Endothelial cell of umbilical vein (primary cell): ENCODE measurements around the gene CCNYL1. TPM values are rescaled to one million over a fixed set of nuclear protein-coding genes. Genes with fewer than 3 reads are reported as not detected.

Experiments
- BruUV-seq: library from RNA; stranded (reverse); fragments of 400-500 nt; replicated peaks from 2 replicates; lab custom pipeline; 2021; lab: Mats Ljungman, UMichigan
- CTCF ChIA-PET: fragments of 300-600, 350-600 bp; sonication (Branson Sonifier 250); formaldehyde crosslinking; loops from one replicate; lab custom pipeline; 2021; ENCODE audit warnings: antibody characterized with exemption, inconsistent platforms; lab: Charles Lee
- POLR2A ChIA-PET: fragments of 300-600, 350-600 bp; sonication (Branson Sonifier 250); formaldehyde crosslinking; loops from one replicate; lab custom pipeline; 2021; ENCODE audit warnings: antibody characterized with exemption, inconsistent platforms; lab: Charles Lee
- DNase-seq: peaks from one replicate; pipeline ENCODE4 v3.0.0-alpha.2; 2011; ENCODE audit warnings: low read depth, low spot score
- FAIRE-seq: peaks from 2 replicates; lab custom pipeline; 2011; peaks lifted over from hg19 to GRCh38; lab: Jason Lieb, UNC
- H2AFZ ChIP-seq: 2 replicates; pipeline ENCODE4 v1.6.0; 2012; ENCODE audit warnings: low read depth, low read length, control low read depth, inconsistent platforms
- H3K27ac ChIP-seq: 2 replicates; pipeline ENCODE4 v1.5.1; 2011; ENCODE audit warnings: low read depth, mild to moderate bottlenecking, control low read depth, low read length, moderate library complexity; ENCODE audit not compliant: insufficient read depth
- H3K27me3 ChIP-seq, 2 experiments: 2 replicates each; pipeline versions ENCODE4 v1.6.0 to v1.6.1; 2011; ENCODE audit warnings: low read length in 2 of 2, mixed read lengths in 1 of 2; ENCODE audit not compliant: control insufficient read depth in 2 of 2, insufficient read depth in 2 of 2
- H3K36me3 ChIP-seq, 2 experiments: 2 replicates in 1 of 2; 3 replicates in 1 of 2; pipeline ENCODE4 v1.5.1; 2011; ENCODE audit warnings: low read length in 2 of 2, mild to moderate bottlenecking in 1 of 2, moderate library complexity in 1 of 2; ENCODE audit not compliant: control insufficient read depth in 2 of 2, insufficient read depth in 2 of 2; ENCODE audit errors: extremely low read depth in 1 of 2
- H3K4me1 ChIP-seq: 3 replicates; pipeline ENCODE4 v1.5.1; 2011; ENCODE audit warnings: mild to moderate bottlenecking, low read length; ENCODE audit not compliant: control insufficient read depth, insufficient read depth; ENCODE audit errors: extremely low read depth
- H3K4me2 ChIP-seq: 2 replicates; pipeline ENCODE4 v1.6.1; 2011; ENCODE audit warnings: low read length, control low read depth, mixed read lengths; ENCODE audit not compliant: insufficient read depth
- H3K4me3 ChIP-seq, 3 experiments: fragments of 200-600 bp in 1 of 3; sonication (generic), shearing (Covaris generic) in 1 of 3; replicated peaks in 1 of 3; 2 replicates each; pipeline ENCODE4 v1.5.1; 2011 to 2016; ENCODE audit warnings: control low read depth in 3 of 3, low read length in 3 of 3, mild to moderate bottlenecking in 2 of 3, inconsistent platforms in 1 of 3, low read depth in 1 of 3, moderate library complexity in 1 of 3; ENCODE audit not compliant: insufficient read depth in 1 of 3
- H3K79me2 ChIP-seq: 2 replicates; pipeline ENCODE4 v1.6.0; 2012; ENCODE audit warnings: low read length, inconsistent platforms; ENCODE audit not compliant: control insufficient read depth, insufficient read depth
- H3K9ac ChIP-seq: replicated peaks from 2 replicates; pipeline ENCODE3; 2011; ENCODE audit warnings: low read length, control low read depth; ENCODE audit not compliant: insufficient read depth; ENCODE audit errors: extremely low read depth
- H3K9me1 ChIP-seq: replicated peaks from 3 replicates; pipeline ENCODE4 v1.6.0; 2011; ENCODE audit warnings: mild to moderate bottlenecking, low read length; ENCODE audit not compliant: control insufficient read depth, insufficient read depth; ENCODE audit errors: extremely low read depth
- H3K9me3 ChIP-seq: replicated peaks from 2 replicates; pipeline ENCODE4 v1.5.1; 2012; ENCODE audit warnings: low read length, inconsistent platforms; ENCODE audit not compliant: control insufficient read depth, insufficient read depth
- H4K20me1 ChIP-seq: replicated peaks from 2 replicates; pipeline ENCODE3; 2011; ENCODE audit warnings: mild to moderate bottlenecking, low read length; ENCODE audit not compliant: control insufficient read depth, insufficient read depth; ENCODE audit errors: extremely low read depth
- CTCF ChIP-seq, 2 donors: IDR thresholded peaks; 1 replicate in 1 of 2; 2 replicates in 1 of 2; pipeline ENCODE4 v1.5.1; 2011; ENCODE audit warnings: low read length in 2 of 2, mild to moderate bottlenecking in 2 of 2, moderate library complexity in 2 of 2, control low read depth in 1 of 2, inconsistent platforms in 1 of 2, low read depth in 1 of 2; ENCODE audit not compliant: insufficient read depth in 1 of 2; ENCODE audit errors: extremely low read depth in 1 of 2
- EZH2 ChIP-seq: IDR thresholded peaks from 2 replicates; pipeline ENCODE4 v1.6.1; 2012; ENCODE audit warnings: borderline replicate concordance, low read depth, mild to moderate bottlenecking, moderate library complexity, low read length, inconsistent platforms; ENCODE audit not compliant: severe bottlenecking
- FOS ChIP-seq: IDR thresholded peaks from 2 replicates; pipeline ENCODE4 v1.6.1; 2011; ENCODE audit warnings: mild to moderate bottlenecking, low read length, moderate library complexity, borderline replicate concordance; ENCODE audit not compliant: insufficient read depth
- GATA2 ChIP-seq: IDR thresholded peaks from 2 replicates; pipeline ENCODE4 v1.7.0; 2011; ENCODE audit warnings: low read depth, mild to moderate bottlenecking, moderate library complexity, mixed read lengths, low read length; ENCODE audit not compliant: insufficient read length, insufficient read depth
- JUN ChIP-seq: IDR thresholded peaks from 2 replicates; pipeline ENCODE4 v1.6.1; 2011; ENCODE audit warnings: borderline replicate concordance, low read depth; ENCODE audit not compliant: insufficient read length, insufficient read depth
- MAX ChIP-seq: IDR thresholded peaks from 2 replicates; pipeline ENCODE4 v1.6.1; 2011; ENCODE audit not compliant: insufficient read depth, insufficient read length
- MYC ChIP-seq: IDR thresholded peaks from one replicate; pipeline ENCODE4 v1.6.1; 2011; ENCODE audit warnings: mild to moderate bottlenecking, low read depth, low read length
- POLR2A ChIP-seq: IDR thresholded peaks from 2 replicates; pipeline ENCODE4 v1.6.1; 2012; ENCODE audit warnings: low read depth, mild to moderate bottlenecking, control low read depth, low read length
- POLR2AphosphoS5 ChIP-seq: IDR thresholded peaks from 2 replicates; pipeline ENCODE4 v1.6.1; 2012; ENCODE audit warnings: low read depth, mild to moderate bottlenecking, control low read depth, low read length, moderate library complexity; ENCODE audit not compliant: insufficient read depth
- dilution Hi-C: fragments of 300-500 bp; cut with MboI; formaldehyde crosslinking; loops from one replicate; pipeline ENCODE4 v1.15.0; 2019; ENCODE audit warnings: low sequenced_read_pairs; ENCODE audit not compliant: extremely low pct_ligation_motif_present
- intact Hi-C: fragments of 100-400 bp; cut with micrococcal nuclease; formaldehyde crosslinking; loops from one replicate; pipeline ENCODE4 v1.10.0; 2022
- polyA plus RNA-seq, 4 experiments: library from polyadenylated mRNA; depleted of rRNA in 3 of 4; stranded (reverse) in 3 of 4; unstranded in 1 of 4; fragments of >200 nt; gene quantifications; 2 replicates each; pipeline versions ENCODE4 v1.2.1 to v1.2.3, GENCODE V29; 2011 to 2012; ENCODE audit warnings: missing spikeins in 1 of 4
- total RNA-seq: library from RNA; stranded (reverse); gene quantifications from 2 replicates; pipeline ENCODE4 v1.2.3, GENCODE V29; 2021

CCNYL1 gene
- total and polyA plus RNA-seq, 2 donors (not counting 3 experiments of a cell fraction or from before 2014, with no cell fraction given), result 15.2 to 49.3 TPM

GRCh38 chr2:207772844-207773205 is 61.4 kb downstream of the CCNYL1 start:
- Histone ChIP-seq H3K27me3 (no peaks in the 10 kb centered on the region), H4K20me1 (no peaks in the 10 kb centered on the region), H2AFZ (no peak overlapping the region), H3K4me1 (peaks cover 16% of the 10 kb centered on the region), H3K4me3 (no peak overlapping the region), H3K9me1 (no peaks in the 10 kb centered on the region), H3K9me3 (no peaks in the 10 kb centered on the region), H3K4me2 (no peak overlapping the region), H3K36me3 (no peaks in the 10 kb centered on the region), H3K9ac (no peak overlapping the region), H3K27ac (no peak overlapping the region), H3K79me2 (no peaks in the 10 kb centered on the region)
- DNase-seq (no peak), FAIRE-seq (no peak)
- TF ChIP-seq GATA2 (no peak), CTCF (IDR thresholded peaks at IDR 0.05; ENCODE audit: extremely low read depth in 1 of 2, insufficient read depth in 1 of 2, low read depth in 1 of 2, low read length in 2 of 2) (no peak), POLR2AphosphoS5 (no peak), JUN (no peak), POLR2A (no peak), FOS (no peak), MAX (no peak), EZH2 (no peak), MYC (no peak)
- no TSS peak for BruUV-seq
- ChIA-PET CTCF (no interaction called here), POLR2A (no interaction called here)
- intact Hi-C loops (no loop called here), dilution Hi-C loops (no loop called here)
